GM18517 (cell line): ENCODE measurements around the gene TTC1.
A peak's percentile ranks its signal among the peaks of the same experiment; 100 is the strongest.
"Not testable (repeated sequence)": the region's sequence is repeated elsewhere in the genome, so short reads cannot be mapped to it uniquely, and the experiment has no call there.

ENCODE experiments used
- ATAC-seq: cut with Tn5 transposase; IDR thresholded peaks from one replicate; pipeline ENCODE4 v1.9.1; 2021; ENCODE audit warnings: mild to moderate bottlenecking, moderate library complexity; ENCODE audit not compliant: unreplicated experiment

TTC1 gene, protein sequence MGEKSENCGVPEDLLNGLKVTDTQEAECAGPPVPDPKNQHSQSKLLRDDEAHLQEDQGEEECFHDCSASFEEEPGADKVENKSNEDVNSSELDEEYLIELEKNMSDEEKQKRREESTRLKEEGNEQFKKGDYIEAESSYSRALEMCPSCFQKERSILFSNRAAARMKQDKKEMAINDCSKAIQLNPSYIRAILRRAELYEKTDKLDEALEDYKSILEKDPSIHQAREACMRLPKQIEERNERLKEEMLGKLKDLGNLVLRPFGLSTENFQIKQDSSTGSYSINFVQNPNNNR

GRCh38 chr5:160008877-160009590, at the start of gene TTC1:
TSS of gene TTC1 (plus strand) at chr5:160009139. CDS start at chr5:160010529, 1,390 bp downstream.
- ATAC-seq, result peak; percentile 99

DNA sequence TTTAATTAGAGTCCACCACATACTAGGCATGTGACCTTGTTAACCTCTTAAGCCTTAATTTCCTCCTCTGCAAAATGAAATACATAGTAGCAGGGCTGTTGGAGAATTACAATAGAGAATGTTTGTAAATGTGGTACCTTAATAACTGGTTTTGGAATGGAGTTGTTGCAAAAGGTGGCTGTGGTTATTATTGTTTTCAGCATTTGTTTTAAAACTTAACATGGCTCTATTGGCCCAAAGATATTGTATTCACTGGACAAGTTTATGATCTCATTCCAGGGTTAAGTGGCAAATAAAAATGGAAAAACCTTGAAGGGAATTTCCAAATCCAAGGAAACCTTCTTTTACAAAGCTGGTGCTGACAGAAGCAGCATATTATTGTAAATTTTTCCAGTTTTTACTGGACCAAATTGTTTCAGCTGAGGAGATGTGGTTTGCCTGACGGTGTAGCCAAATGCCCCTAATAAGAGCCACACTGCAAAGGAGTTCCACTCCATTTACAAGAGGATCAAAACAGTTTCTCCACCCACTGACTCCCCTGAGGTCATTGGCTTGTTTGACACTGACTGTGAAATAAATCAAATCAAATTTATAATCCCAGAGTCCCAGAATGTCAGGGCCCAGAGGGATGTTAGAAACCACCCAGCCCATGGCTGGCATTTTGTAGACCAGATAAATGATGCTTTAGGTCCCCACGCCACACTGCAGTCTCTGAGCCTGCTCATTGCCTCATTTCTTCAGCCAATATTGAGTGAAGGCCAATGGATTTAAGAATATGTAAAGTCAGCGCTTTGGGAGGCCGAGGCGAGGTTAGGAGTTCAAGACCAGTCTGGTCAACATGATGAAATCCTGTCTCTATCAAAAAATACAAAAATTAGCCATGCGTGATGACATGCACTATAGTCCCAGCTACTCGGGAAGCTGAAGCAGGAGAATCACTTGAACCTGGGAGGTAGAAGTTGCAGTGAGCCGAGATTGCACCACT, 47.5 kb upstream of the TTC1 start:
- no peak for ATAC-seq

DNA sequence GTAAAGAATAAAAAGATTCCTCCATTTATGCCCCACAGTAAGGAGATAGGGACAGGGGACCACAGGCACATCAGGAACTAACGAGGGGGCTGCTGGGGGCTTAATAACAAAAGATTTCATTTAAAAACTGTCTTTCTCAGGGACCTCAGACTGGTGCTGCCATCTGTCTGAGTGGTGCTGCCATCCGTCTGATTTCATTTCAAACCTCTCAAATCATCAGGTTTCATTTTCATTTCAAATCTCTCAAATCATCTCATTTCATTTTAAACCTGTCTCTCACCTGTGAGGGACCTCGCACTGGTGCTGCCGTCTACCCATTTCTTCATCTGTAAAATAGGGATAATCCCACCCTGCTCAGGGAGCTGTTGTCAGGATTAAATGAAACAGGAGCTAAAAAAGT, 46.7 kb upstream of the TTC1 start:
- no peak for ATAC-seq

GRCh38 chr5:159963935-159964334, 45.0 kb upstream of the TTC1 start:
- ATAC-seq, result no peak

- no peak for ATAC-seq
These were observed 43.7 kb upstream of the TTC1 start for GRCh38 chr5:159965031-159965837.

GRCh38 chr5:159965838-159966128, 43.2 kb upstream of the TTC1 start:
- not testable (repeated sequence) for ATAC-seq

DNA sequence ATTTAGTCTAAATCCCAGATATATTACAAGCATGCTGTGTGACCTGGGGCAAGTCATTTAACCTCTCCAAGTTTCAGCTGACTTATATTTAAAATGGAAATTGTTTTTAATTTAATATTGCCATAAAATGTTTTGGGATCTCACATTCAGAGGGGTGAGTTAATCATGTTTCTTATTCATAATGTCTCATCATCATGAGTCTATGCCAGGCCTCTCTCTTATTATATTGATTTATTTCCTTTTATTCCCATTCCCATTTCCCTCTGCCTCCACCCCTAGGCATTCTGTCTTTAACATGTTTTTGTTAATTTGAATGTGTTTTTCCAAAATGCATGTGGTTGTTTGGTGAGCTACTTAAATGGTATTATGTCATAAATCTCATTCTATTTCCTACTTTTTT, 39.0 kb upstream of the TTC1 start:
- no peak for ATAC-seq

DNA sequence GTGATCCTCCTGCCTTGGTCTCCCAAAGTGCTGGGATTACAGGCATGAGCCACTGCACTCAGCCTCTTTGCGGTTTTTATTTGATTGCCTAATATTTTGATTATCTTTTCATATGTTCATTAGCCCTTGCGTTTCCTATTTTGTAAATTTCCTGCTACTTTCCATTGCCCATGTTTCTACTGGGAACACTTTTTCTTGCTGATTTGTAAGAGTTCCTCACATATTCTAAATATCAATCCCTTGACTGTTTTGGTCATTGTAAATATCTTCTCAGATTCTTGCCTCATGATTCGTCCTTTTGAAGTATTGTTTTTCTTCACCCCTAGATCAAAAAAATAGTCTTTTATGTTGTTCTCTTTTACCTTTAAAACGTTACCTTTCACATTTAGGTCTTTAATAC, 37.9 kb upstream of the TTC1 start:
- ATAC-seq, result no peak

DNA sequence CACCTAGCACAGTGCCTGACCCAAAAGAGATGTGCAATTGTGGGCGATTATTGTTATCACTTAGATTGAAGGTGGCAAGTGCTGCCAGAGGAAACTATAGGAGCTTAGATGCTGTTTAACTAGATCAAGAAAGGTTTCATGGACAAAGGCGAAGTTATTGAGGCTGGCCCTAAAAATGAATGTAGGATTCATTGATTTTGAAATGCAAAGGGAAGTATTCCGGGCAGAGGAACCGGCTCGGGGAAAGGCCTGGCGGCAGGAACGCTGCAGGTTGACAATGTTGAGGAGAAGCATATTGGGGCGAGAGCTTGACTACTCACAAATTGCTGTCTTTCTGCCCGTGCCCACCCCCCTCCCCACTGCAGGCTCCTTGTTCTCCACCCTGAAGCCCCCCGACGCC, 37.4 kb upstream of the TTC1 start:
- no peak for ATAC-seq

GRCh38 chr5:159971931-159972461, 36.9 kb upstream of the TTC1 start:
- ATAC-seq, result no peak

DNA sequence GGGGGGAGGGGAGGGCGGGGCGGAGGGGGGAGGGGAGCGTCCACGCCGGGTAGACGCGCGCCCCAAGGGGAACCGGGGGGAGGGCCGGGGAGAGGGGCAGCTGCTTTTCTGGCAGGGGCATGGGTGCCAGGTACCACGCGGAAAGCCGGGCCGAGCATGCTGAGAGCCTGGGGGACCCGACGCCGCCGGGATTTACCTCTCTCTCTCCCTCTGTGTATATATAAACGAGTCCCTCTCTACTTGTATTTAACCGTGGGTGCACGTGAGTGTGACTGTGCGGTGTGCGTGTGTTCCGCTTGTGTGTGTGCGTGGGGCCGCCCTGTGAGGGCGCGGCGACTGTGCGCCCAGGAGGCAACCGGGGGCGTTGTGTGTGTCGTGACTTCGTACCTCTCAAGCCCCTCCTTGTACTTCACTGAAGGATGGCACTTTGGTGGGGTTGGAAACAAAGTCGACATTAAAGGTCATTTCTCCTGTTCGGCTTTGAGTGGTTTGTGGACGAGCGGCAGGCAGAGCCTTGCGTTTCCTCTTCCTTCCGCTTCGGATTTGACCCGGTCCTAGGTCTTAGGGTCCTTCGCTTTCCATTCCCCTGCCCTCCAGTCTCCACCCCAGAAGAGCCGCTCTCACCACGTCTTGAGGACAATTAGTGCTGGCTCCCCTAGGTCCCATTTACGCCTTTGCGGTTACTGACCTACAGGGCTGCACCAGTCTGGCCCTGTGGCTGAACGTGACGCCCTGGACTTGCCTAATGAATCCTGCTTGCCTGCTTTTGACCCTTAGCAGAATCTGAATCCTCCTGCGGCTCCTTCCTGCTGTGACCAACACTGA, 36.2 kb upstream of the TTC1 start:
- no peak for ATAC-seq

DNA sequence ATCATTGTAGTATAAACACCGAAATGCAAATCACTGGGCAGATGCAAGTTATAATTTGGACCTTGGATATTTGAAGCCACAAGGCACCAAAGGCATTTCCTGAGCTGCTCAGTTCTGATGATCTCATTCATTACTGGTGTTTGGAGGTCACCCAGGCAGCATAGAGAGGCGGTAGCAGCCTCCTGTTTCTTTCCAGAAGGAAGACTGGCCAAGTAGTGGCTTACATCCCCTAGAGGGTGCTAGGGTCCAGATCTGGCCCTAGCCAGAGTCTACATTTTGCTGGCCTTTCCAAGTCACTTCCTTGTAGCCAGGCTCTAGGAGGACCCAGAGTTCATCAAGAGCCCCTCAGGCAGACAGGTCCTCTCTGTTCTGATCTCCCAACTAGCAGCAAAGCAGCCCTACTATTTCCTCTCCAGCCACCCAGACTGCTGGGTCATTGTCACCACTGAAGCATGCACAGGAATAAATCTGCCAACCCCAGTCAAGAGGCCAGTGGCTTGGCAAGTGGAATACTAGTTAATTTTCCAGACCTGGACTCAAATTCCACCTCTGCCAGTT, 33.4 kb upstream of the TTC1 start:
- ATAC-seq, result no peak

GRCh38 chr5:159976921-159977320, 32.0 kb upstream of the TTC1 start:
- no peak for ATAC-seq

DNA sequence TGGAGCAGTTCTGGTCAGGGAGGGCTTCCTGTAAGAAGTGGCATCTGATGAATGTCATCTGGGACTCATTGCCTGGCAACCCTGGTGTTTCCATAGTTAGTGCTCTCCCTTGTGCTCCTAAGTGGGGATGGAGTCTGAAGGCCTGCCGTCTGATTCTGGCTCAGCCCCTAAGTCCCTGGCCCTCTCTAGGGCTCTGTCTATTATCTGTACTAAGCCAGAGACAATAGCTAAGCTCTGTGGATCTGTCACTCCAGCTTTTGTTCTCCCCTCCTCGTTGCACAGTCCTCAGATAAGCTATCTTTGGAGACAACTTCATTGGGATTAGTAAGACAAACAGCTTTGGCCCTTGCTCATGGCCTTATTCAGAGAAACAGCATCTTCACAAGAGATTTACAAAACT, 30.6 kb upstream of the TTC1 start:
- ATAC-seq, result no peak

DNA sequence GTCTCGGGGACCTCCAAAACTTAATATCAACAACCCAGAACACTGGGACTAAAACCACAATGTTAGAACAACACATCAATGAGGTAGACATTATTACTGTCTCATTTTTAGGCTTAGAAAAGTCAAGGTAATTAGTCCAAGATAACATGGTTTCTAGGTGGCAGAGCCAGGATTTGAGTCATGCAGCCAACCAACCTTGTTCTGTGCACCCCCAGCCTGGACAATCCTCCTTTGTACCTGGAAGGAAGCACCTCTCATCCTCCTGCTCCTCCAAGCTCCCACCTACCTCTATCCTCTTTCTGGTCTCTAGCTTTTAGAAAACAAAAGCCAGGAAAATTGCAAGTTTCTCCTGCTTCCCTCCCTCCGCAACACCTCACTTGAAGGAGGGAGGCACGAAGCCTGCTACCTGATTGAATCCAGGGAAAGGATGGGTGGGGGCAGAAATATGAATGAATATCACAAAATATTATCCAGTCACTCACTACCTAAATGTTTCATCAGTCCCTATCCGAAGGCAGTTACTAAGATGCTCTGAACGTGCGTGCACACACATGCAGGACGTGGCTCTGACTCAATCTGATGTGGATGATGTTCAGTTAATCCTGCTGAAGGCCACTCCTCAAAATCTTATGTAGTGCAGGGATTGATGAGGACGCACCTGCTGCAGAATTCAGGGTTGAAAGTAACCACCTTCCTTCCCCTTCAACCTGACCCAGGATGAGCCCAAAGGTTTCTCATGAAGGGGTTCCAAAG, 26.3 kb upstream of the TTC1 start:
- ATAC-seq, result no peak

DNA sequence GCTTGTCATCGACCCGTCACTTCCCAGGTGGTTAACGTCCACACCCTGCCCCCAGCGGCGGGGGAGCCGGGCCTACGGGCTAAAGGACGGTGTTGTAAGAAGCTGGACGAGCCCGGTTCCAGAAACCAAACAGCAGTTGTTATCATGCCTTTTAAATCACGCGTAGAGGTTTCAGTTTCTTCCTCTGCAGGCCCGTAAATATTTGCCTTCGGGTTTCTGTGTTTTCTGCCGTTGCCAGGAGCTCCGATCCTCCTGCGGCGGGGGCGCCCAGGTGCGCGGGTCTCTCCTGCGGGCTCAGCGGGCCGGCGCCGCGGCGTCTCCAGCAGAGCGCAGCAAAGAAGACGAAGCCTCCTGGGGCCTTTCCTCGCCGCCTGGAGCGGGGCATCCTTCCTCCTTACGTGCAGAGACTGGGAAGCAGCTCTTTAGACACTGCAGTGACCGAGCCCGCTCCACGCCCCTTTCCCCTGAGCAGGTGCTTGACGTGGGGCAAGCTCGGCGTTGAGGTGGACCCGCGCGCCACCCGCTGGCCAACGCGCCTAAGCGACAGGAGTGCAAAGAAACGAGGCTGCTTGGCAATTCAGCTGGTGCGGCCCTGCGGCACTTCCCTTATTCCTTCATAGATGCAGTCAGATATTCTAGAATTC, 21.8 kb upstream of the TTC1 start:
- peak; percentile 92 for ATAC-seq

DNA sequence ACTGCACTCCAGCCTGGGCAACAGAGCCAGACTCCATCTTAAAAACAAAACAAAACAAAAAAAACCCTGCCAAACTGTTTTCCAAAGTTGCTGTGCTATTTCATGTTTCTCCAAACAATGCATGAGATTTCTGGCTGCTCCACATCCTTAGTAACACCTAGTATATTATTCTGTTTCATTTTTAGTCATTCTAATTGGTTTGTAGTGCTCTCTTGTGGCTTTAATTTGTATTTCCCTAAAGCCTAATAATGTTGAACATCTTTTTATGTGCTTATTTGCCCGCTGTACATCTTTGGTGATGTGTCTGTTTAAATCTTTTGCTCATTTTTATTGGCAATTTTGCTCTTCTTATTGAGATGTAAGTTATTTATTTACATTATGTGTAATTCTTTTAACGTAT, 18.4 kb upstream of the TTC1 start:
- no peak for ATAC-seq

- ATAC-seq, result no peak
These were observed 16.4 kb upstream of the TTC1 start for GRCh38 chr5:159992566-159992965.
